Measurements from ENCODE around the gene KAZN.

Gene KAZN

DNA sequence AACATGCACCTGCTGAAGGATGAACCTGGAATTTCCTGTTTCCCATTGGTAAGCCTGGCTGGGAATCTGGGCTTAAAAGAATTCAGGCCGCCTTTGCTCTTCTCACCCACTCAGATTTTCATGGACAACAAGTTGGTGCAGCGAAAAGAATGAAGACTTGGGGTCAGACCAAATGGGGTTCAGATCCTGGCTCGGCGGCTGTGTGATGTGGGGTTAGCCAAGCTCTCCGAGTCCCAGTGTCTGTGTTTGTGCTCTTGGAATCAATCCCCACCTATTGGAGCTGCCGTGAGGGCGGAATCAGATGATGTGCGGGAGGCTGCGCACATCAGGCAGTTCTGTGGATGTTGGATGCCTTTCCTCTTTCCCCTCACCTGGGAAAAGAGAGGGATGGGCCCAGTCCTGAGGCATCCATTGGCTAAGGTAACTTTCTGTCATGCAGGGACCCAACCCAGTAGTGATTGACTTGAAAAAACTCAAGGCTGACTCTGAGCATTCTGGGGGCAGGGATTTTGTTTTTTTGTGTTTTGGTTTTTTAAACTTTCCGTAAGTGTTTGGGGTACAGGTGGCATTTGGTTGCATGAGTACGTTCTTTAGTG lies 228.3 kb downstream of the KAZN start:
- TF ChIP-seq, protein P1, sequence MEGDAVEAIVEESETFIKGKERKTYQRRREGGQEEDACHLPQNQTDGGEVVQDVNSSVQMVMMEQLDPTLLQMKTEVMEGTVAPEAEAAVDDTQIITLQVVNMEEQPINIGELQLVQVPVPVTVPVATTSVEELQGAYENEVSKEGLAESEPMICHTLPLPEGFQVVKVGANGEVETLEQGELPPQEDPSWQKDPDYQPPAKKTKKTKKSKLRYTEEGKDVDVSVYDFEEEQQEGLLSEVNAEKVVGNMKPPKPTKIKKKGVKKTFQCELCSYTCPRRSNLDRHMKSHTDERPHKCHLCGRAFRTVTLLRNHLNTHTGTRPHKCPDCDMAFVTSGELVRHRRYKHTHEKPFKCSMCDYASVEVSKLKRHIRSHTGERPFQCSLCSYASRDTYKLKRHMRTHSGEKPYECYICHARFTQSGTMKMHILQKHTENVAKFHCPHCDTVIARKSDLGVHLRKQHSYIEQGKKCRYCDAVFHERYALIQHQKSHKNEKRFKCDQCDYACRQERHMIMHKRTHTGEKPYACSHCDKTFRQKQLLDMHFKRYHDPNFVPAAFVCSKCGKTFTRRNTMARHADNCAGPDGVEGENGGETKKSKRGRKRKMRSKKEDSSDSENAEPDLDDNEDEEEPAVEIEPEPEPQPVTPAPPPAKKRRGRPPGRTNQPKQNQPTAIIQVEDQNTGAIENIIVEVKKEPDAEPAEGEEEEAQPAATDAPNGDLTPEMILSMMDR (IDR thresholded peaks at IDR 0.05; ENCODE audit: borderline replicate concordance, insufficient read depth, low read depth, low read length), result no peak
- no peak overlapping the region for H3K4me3 ChIP-seq (ENCODE audit: low read depth, low read length)

DNA sequence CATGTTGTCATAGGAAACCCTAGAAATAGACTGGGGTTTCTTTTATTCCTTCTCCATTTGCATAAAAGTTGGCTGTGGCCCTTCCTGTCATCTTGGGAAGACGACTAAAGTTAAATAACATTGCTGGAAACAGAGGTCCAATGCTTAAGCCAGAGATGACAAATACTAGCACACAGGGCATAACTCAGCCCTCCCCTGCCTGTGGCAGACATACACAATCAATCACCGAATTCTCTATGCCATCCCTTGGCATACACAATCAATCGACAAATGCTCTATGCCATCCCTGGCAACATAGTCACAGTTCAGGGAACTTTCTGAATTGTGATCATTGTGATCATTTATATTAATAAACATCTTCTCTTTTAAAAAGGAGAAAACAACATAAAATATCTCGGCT lies 229.4 kb downstream of the KAZN start:
- no peak overlapping the region for H3K4me3 ChIP-seq (ENCODE audit: low read depth, low read length)
- TF ChIP-seq, protein P1 (IDR thresholded peaks at IDR 0.05; ENCODE audit: borderline replicate concordance, insufficient read depth, low read depth, low read length), result no peak

DNA sequence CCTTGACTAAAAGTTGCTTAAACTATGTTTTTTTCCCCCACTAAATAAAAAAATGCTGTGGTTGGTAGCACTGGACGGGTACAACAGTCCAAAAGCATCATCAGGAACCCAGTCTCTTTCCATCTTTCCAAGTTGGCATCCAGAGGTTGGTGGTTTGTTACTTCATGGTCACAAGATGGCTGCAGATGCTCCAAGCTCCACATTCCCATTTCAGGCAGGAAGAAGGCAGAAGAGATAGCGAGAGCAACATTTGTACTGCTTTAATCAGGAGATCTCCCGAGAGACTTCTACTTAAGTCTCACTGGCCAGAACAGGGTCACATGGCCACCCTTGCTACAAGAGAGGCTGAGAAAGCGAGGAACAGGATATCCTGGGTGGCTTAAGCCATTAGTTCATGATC lies 230.2 kb downstream of the KAZN start:
- TF ChIP-seq, protein P1 (IDR thresholded peaks at IDR 0.05; ENCODE audit: borderline replicate concordance, insufficient read depth, low read depth, low read length), result no peak

DNA sequence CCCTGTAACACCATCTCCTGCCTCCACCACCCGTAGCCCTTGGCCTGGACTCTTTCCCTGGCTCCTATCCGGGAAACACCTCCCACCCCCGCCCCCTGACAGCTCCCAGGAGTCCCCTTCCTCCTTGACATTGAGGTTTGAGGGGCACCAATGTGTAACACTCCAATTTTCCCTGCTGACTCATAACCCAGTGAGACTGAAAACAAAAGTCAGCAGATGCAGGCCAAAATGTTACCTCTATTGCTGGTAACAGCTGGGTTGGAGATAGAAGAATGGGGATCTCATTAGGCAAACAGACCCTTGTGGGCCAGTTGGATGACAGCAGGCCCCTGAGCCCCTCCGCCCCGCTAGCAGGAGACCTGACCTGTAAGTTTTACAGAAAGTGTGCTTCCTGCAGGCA lies 237.2 kb downstream of the KAZN start:
- TF ChIP-seq, protein P1 (IDR thresholded peaks at IDR 0.05; ENCODE audit: borderline replicate concordance, insufficient read depth, low read depth, low read length), result no peak
- no peak overlapping the region for H3K4me3 ChIP-seq (ENCODE audit: low read depth, low read length)

More for the DNA sequence above, 230.2 kb downstream of the KAZN start:
- no peak overlapping the region for H3K4me3 ChIP-seq (ENCODE audit: low read depth, low read length)

DNA sequence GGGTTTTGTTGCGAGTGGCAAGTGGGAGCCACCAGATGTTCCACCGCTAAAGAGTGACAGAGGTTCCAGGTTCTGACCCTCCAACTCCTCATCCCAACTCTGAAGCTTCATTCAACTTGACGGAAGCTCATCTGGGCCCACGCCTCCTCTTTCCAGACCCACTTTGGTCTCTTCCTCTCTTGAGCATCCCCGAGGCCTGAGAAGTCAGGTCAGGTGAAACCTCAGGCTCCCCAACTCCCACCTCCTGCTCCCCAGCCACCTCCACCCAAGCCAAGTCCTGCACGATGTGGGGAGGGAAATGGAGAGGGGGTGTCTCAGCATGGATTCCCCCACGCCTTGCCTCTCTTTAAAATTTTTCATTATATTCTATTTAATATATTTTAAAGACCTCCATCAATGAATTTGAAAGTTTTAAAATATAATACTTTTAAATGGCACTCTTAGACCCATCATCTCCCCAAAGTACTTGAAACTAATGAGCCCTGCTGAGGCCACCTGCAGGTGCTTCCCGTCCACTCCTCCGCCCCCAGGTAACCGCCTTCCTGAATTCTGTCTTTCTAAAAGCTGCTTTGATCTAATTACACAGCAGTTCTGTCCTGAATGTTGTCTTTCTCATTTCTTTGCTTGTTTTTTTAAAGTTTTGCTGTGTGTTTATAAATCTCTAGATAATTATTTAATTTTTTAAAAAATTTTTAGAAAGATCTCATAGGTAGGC lies 238.1 kb downstream of the KAZN start:
- TF ChIP-seq, protein P1 (IDR thresholded peaks at IDR 0.05; ENCODE audit: borderline replicate concordance, insufficient read depth, low read depth, low read length), result no peak

DNA sequence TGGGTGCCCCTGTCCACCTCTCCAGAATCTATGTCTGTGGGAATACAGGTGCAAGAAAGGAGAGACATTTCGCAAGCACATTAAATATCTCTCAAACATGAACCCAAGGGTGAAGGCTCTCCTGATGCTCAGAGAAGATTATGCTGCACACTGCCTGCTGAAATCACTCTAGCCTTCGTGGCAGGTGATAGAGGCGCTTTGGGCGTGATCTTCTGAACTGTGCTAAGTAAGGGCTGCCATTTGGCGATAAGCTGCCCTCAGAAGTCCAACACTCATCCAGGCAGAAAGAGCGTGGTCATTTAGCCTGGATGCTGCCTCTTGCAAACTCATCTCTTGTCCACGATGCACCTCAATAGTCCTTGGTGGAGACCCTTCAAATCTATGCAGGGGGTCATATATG lies 241.9 kb downstream of the KAZN start:
- TF ChIP-seq, protein P1 (IDR thresholded peaks at IDR 0.05; ENCODE audit: borderline replicate concordance, insufficient read depth, low read depth, low read length), result no peak
- H3K4me3 ChIP-seq (ENCODE audit: low read depth, low read length), result no peak overlapping the region

More for the DNA sequence above, 238.1 kb downstream of the KAZN start:
- H3K4me3 ChIP-seq (ENCODE audit: low read depth, low read length), result no peak overlapping the region

DNA sequence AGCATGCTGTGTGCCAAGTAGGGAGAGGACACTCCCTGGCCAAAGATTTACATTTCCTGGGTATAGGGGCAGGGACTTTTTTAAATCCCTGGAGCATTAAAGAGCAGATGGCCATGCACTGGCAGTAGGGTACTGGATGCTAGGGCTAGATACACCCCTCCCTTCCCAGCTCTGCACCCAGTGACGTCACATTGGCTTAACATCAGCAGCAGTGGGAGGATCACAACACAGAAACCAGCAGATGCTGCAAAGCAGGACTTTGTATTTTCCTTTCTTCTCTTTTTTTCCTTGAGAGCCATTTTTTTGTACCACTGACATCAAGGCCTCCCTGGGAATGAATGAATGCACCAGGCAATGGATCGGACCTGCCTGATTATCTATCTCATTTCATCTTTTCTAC lies 243.0 kb downstream of the KAZN start:
- TF ChIP-seq, protein P1 (IDR thresholded peaks at IDR 0.05; ENCODE audit: borderline replicate concordance, insufficient read depth, low read depth, low read length), result no peak
- H3K4me3 ChIP-seq (ENCODE audit: low read depth, low read length), result no peak overlapping the region
